Smooth muscle cell (in vitro differentiated cells): ENCODE data around the gene MRPL45. TPM values are rescaled to one million over a fixed set of nuclear protein-coding genes. Genes with fewer than 3 reads are reported as not detected.

Experiments
- DNase-seq: peaks from one replicate; lab custom pipeline; 2025; ENCODE audit not compliant: unreplicated experiment; lab: John Stamatoyannopoulos, UW
- H2AFZ ChIP-seq: fragments of 200-600 bp; sonication (generic); 2 replicates; pipeline ENCODE4 v1.6.0; 2016; ENCODE audit warnings: antibody characterized with exemption, low read depth, mild to moderate bottlenecking
- H3F3A ChIP-seq: fragments of 200-600 bp; sonication (generic); 2 replicates; pipeline ENCODE4 v1.6.0; 2017; ENCODE audit warnings: antibody characterized with exemption, low read depth
- H3K27ac ChIP-seq: fragments of 200-600 bp; sonication (generic); 2 replicates; pipeline ENCODE4 v1.5.1; 2016; ENCODE audit warnings: low read depth, mild to moderate bottlenecking
- H3K27me3 ChIP-seq: fragments of 200-600 bp; sonication (generic); 2 replicates; pipeline ENCODE4 v1.6.1; 2016; ENCODE audit warnings: low read depth, mild to moderate bottlenecking
- H3K36me3 ChIP-seq: fragments of 200-600 bp; sonication (generic); 2 replicates; pipeline ENCODE4 v1.5.1; 2016; ENCODE audit warnings: low read depth
- H3K4me1 ChIP-seq: fragments of 200-600 bp; sonication (generic); 2 replicates; pipeline ENCODE4 v1.5.1; 2016; ENCODE audit warnings: low read depth
- H3K4me2 ChIP-seq: fragments of 200-600 bp; sonication (generic); 2 replicates; pipeline ENCODE4 v1.6.0; 2016; ENCODE audit warnings: mild to moderate bottlenecking
- H3K4me3 ChIP-seq: fragments of 200-600 bp; sonication (generic); 2 replicates; pipeline ENCODE4 v1.5.1; 2016; ENCODE audit warnings: mild to moderate bottlenecking
- H3K79me2 ChIP-seq: fragments of 200-600 bp; sonication (generic); 2 replicates; pipeline ENCODE4 v1.6.0; 2016; ENCODE audit warnings: low read depth, mild to moderate bottlenecking
- H3K9ac ChIP-seq: fragments of 200-600 bp; sonication (generic); 2 replicates; pipeline ENCODE4 v1.6.0; 2016; ENCODE audit warnings: low read depth
- H3K9me3 ChIP-seq: fragments of 200-600 bp; sonication (generic); replicated peaks from 2 replicates; pipeline ENCODE4 v1.5.1; 2016; ENCODE audit warnings: low read depth
- H4K20me1 ChIP-seq: fragments of 200-600 bp; sonication (generic); 2 replicates; pipeline ENCODE4 v1.6.0; 2016; ENCODE audit warnings: low read depth
- WGBS: methylation state at CpG from one replicate; pipeline ENCODE4 v1.1.7; 2016; ENCODE audit warnings: low lambda C conversion rate; 5-methylcytosine and 5-hydroxymethylcytosine counted together
- polyA plus RNA-seq: library from polyadenylated mRNA; unstranded; fragments of >200 nt; fragmentation: Nextera tagmentation; extraction: Ambion mirVana; gene quantifications from 2 replicates; pipeline ENCODE4 v1.2.1, GENCODE V29; 2016
- total RNA-seq: library from RNA; depleted of rRNA; stranded (reverse); fragments of >200 nt; gene quantifications from 2 replicates; pipeline ENCODE4 v1.2.3, GENCODE V29; 2014
- TF ChIP-seq, protein P1 (sequence below): fragments of 200-600 bp; sonication (generic); IDR thresholded peaks from 2 replicates; pipeline ENCODE4 v1.5.1; 2017; ENCODE audit warnings: borderline replicate concordance, mild to moderate bottlenecking, antibody characterized with exemption; ENCODE audit not compliant: insufficient read depth, poor library complexity, severe bottlenecking

MRPL45 gene
- total and polyA plus RNA-seq, 2 experiments from 2014 or later: 25.0 to 30.6 TPM

GRCh38 chr17:38315497-38315896 is 18.5 kb downstream of the MRPL45 start:
- no peaks in the 10 kb centered on the region for H3K4me1 ChIP-seq
- no peak overlapping the region for H3K27ac ChIP-seq
- H3K4me2 ChIP-seq: no peak overlapping the region
- H4K20me1 ChIP-seq: no peaks in the 10 kb centered on the region
- TF ChIP-seq, protein P1, sequence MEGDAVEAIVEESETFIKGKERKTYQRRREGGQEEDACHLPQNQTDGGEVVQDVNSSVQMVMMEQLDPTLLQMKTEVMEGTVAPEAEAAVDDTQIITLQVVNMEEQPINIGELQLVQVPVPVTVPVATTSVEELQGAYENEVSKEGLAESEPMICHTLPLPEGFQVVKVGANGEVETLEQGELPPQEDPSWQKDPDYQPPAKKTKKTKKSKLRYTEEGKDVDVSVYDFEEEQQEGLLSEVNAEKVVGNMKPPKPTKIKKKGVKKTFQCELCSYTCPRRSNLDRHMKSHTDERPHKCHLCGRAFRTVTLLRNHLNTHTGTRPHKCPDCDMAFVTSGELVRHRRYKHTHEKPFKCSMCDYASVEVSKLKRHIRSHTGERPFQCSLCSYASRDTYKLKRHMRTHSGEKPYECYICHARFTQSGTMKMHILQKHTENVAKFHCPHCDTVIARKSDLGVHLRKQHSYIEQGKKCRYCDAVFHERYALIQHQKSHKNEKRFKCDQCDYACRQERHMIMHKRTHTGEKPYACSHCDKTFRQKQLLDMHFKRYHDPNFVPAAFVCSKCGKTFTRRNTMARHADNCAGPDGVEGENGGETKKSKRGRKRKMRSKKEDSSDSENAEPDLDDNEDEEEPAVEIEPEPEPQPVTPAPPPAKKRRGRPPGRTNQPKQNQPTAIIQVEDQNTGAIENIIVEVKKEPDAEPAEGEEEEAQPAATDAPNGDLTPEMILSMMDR: no peak
- H3F3A ChIP-seq: no peaks in the 10 kb centered on the region
- no peak overlapping the region for H2AFZ ChIP-seq
- H3K9me3 ChIP-seq: no peaks in the 10 kb centered on the region
- WGBS: 67% methylated on average over 3 of the region's 3 CpGs
- H3K9ac ChIP-seq: no peak overlapping the region
- no peaks in the 10 kb centered on the region for H3K79me2 ChIP-seq
- no peak overlapping the region for H3K4me3 ChIP-seq
- H3K27me3 ChIP-seq: no peaks in the 10 kb centered on the region
- no peak for DNase-seq
- no peaks in the 10 kb centered on the region for H3K36me3 ChIP-seq

DNA sequence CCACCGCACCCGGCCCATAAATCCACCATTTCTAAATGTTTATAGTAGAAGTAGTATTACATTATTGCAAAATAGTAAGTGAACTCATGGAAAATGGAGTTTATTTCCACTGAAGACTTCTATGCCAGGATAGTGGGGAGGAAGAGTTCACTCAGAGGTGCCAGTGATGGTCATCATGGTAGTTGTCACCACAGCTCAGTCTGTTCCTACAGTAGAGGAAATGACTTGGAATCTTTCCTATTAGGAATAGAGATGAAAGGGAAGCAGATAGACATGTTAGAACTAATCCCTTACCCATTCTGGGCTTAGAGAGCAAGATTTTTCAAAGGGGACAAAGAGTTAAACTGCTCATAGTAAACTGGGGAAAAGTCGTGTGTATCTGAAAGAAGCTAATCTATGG is 20.1 kb downstream of the MRPL45 start:
- no peak overlapping the region for H3K4me2 ChIP-seq
- no peaks in the 10 kb centered on the region for H3K9me3 ChIP-seq
- H2AFZ ChIP-seq: no peak overlapping the region
- TF ChIP-seq, protein P1: no peak
- WGBS: 66% methylated on average over 3 of the region's 3 CpGs
- no peak overlapping the region for H3K27ac ChIP-seq
- H3F3A ChIP-seq: no peaks in the 10 kb centered on the region
- H3K36me3 ChIP-seq: no peaks in the 10 kb centered on the region
- no peak overlapping the region for H3K9ac ChIP-seq
- H3K27me3 ChIP-seq: no peaks in the 10 kb centered on the region
- no peak for DNase-seq
- no peak overlapping the region for H3K4me3 ChIP-seq
- no peaks in the 10 kb centered on the region for H4K20me1 ChIP-seq
- H3K79me2 ChIP-seq: no peaks in the 10 kb centered on the region
- H3K4me1 ChIP-seq: no peaks in the 10 kb centered on the region

- TF ChIP-seq, protein P1: no peak
- Histone ChIP-seq H3K27me3 (no peaks in the 10 kb centered on the region), H3K4me3 (no peak overlapping the region), H3K4me1 (peaks cover 14% of the 10 kb centered on the region), H3K4me2 (no peak overlapping the region), H3K27ac (peak overlapping the region; percentile 19), H2AFZ (no peak overlapping the region), H3K36me3 (no peaks in the 10 kb centered on the region), H4K20me1 (no peaks in the 10 kb centered on the region), H3K79me2 (no peaks in the 10 kb centered on the region), H3K9me3 (no peaks in the 10 kb centered on the region), H3K9ac (no peak overlapping the region), H3F3A (peaks cover 5% of the 10 kb centered on the region)
- 73% methylated on average over 10 of the region's 10 CpGs for WGBS
- no peak for DNase-seq
Measured at GRCh38 chr17:38320482-38320881, 23.5 kb downstream of the MRPL45 start.

GRCh38 chr17:38322156-38322779 is 25.3 kb downstream of the MRPL45 start:
- 26% methylated on average over 8 of the region's 8 CpGs for WGBS
- H3K4me3 ChIP-seq: no peak overlapping the region
- H3K4me2 ChIP-seq: no peak overlapping the region
- no peaks in the 10 kb centered on the region for H3K79me2 ChIP-seq
- no peaks in the 10 kb centered on the region for H4K20me1 ChIP-seq
- H3K9ac ChIP-seq: no peak overlapping the region
- no peak overlapping the region for H3K27ac ChIP-seq
- no peaks in the 10 kb centered on the region for H3K9me3 ChIP-seq
- H3K4me1 ChIP-seq: peaks cover 18% of the 10 kb centered on the region
- no peaks in the 10 kb centered on the region for H3K27me3 ChIP-seq
- DNase-seq: peak; percentile 10
- H3K36me3 ChIP-seq: no peaks in the 10 kb centered on the region
- H2AFZ ChIP-seq: no peak overlapping the region
- TF ChIP-seq, protein P1: peak; percentile 64
- H3F3A ChIP-seq: peaks cover 5% of the 10 kb centered on the region
